GM12864 (cell line): ENCODE results near the gene THTPA.

Experiments
- DNase-seq: peaks from one replicate; pipeline ENCODE4 v3.0.0-alpha.2; 2011; ENCODE audit warnings: low read depth
- H3K4me3 ChIP-seq: 2 replicates; pipeline ENCODE4 v1.5.1; 2011; ENCODE audit warnings: mild to moderate bottlenecking, low read depth, low read length, control low read depth
- TF ChIP-seq, protein P1 (sequence below): IDR thresholded peaks from 2 replicates; pipeline ENCODE4 v1.5.1; 2011; ENCODE audit warnings: low read depth, mild to moderate bottlenecking, moderate library complexity, low read length, control low read depth, inconsistent platforms; ENCODE audit errors: missing control alignments

THTPA gene

DNA sequence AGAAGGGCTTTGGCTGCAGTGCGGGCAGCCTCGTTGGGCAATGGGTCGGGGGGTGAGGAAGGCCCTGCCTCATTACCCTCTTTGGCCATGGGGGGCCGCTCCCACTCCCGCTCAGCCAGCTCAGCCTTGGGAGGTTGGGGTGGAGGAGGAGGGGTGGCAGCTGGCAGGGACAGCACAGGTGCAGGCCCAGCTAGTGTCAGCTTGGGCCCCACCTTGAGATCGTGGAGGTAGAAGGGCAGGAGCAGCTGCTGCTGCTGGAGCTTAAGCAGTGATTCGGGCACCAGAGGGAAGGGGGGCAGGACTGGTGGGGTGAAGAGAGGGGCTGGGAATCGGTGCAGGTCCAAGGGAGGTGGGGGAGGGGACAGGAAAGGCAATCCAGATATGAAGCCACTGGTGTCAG is 30.5 kb upstream of the THTPA start:
- TF ChIP-seq, protein P1, sequence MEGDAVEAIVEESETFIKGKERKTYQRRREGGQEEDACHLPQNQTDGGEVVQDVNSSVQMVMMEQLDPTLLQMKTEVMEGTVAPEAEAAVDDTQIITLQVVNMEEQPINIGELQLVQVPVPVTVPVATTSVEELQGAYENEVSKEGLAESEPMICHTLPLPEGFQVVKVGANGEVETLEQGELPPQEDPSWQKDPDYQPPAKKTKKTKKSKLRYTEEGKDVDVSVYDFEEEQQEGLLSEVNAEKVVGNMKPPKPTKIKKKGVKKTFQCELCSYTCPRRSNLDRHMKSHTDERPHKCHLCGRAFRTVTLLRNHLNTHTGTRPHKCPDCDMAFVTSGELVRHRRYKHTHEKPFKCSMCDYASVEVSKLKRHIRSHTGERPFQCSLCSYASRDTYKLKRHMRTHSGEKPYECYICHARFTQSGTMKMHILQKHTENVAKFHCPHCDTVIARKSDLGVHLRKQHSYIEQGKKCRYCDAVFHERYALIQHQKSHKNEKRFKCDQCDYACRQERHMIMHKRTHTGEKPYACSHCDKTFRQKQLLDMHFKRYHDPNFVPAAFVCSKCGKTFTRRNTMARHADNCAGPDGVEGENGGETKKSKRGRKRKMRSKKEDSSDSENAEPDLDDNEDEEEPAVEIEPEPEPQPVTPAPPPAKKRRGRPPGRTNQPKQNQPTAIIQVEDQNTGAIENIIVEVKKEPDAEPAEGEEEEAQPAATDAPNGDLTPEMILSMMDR = no peak
- DNase-seq = no peak
- no peak overlapping the region for H3K4me3 ChIP-seq

- no peak overlapping the region for H3K4me3 ChIP-seq
- TF ChIP-seq, protein P1 = no peak
- DNase-seq = no peak
Measured at GRCh38 chr14:23528555-23528954, 27.5 kb upstream of the THTPA start.

- TF ChIP-seq, protein P1 = no peak
- DNase-seq = no peak
- H3K4me3 ChIP-seq = no peak overlapping the region
Measured at GRCh38 chr14:23529016-23529415, 27.1 kb upstream of the THTPA start.

- DNase-seq = no peak
- TF ChIP-seq, protein P1 = no peak
- no peak overlapping the region for H3K4me3 ChIP-seq
Measured at GRCh38 chr14:23530375-23531055, 25.6 kb upstream of the THTPA start.

DNA sequence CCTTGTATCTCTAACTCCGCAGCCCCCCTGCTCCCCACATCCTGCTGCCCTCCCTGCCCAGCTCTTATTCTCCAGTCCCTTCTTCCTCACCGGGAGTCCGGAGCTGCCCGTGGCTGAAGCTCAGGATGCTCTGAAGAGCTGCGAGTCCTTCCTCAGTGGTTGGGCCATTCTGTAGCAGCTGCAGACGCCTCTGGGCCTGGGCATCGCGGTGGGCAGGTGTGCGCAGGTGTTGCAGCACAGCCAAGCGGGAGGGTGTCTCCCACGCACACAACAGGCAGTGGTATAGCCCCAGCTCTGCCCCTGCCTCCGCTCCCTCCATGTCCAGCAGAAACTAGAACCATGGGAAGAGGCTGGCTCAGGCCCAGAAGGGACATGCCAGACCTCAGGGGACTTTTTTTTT is 24.7 kb upstream of the THTPA start:
- H3K4me3 ChIP-seq = no peak overlapping the region
- no peak for DNase-seq
- TF ChIP-seq, protein P1 = no peak

DNA sequence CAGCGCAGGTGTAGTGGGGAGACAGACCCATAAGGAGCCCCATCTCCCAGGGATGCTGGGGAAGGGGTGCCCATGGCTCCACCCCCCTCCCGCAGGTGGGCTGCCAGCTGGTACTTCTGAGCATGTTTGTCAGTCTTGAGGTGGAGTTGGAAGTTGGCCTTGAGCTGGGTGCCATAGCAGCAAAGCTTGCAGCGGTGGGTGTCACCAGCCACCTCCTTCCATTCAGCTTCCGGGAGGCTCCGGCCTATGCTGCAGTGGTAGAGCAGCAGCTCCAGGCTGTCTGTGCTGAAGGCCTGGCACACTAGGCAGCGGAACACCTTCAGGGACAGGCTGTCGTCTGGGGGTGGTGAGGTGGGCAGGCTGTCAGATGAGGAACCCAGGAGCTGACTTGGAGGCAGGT is 23.4 kb upstream of the THTPA start:
- DNase-seq = no peak
- H3K4me3 ChIP-seq = no peak overlapping the region
- TF ChIP-seq, protein P1 = no peak

DNA sequence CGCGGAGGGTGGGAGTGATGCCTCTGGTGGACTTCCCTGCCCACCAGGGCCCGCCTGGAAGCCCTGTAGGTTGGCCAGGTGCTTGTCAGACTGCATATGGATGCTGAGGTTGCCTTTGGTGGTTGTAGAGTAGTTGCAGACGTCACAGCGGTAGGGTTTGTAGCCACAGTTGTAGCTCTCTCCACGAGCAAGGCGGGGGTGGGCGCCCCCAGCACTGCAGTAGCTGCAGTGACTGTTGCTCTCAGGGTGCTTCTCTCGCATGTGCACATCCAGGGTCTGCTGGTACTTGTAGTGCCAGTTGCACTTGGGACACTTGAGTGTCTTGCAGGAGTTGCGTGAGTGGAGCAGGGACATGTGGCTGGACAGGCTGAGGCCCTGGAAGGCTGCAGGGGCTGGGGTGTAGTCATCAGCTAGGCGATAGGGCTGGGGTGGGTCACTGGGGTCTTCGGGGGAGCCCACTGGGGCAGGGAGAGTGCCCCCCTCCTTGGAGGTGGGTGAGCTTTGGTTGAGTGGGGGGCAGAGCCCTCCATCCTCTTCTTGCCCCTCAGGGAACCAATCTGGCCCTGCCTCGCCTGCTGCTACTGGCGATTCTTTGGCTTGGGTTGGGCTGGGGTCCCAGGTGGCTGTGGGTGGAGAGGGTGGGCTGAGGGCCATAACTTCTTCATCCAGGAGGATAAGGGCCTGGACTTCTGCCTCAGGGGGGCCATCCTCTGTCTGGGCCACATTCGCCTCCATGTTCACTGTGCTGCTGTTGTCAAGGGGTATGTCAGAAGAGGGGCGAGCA is 22.2 kb upstream of the THTPA start:
- no peak for DNase-seq
- TF ChIP-seq, protein P1 = no peak
- no peak overlapping the region for H3K4me3 ChIP-seq
